ENCODE results near the gene ANK2.

Gene ANK2

DNA sequence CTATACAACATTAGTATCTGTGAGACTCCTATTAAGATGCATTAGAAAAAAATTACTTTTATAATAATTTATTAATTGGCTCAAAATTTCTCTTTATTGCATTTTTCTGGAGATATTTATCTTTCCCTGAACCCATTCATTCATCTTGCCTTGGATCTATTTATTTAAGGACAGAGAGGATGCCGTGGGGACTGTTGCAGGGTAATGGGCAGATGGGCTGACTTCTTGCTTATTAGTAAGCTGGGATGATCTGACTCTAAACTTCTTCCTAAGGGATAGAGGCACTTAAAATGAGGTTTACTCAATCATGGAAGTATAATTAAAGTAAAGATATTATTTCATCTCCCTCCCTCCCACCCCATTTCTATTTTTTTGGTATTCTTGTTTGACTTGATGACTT, 18.2 kb upstream of the ANK2 start:
- DNase-seq (no peak), ATAC-seq (ENCODE audit: insufficient read depth, low read depth) (no peak)
- Histone ChIP-seq H3K9me3 (ENCODE audit: insufficient read depth, low read length, severe bottlenecking) (no peaks in the 10 kb centered on the region), H3K27ac (ENCODE audit: low read length) (no peak overlapping the region), H3K79me2 (ENCODE audit: insufficient read depth, low read length) (no peaks in the 10 kb centered on the region), H2AFZ (ENCODE audit: low read depth, low read length) (no peak overlapping the region), H3K4me1 (ENCODE audit: insufficient read depth, low read length) (no peaks in the 10 kb centered on the region), H3K27me3 (ENCODE audit: insufficient read depth, low read length, poor library complexity) (peaks cover 3% of the 10 kb centered on the region), H4K20me1 (ENCODE audit: insufficient read depth, low read length) (no peaks in the 10 kb centered on the region), H3K4me3 (ENCODE audit: low read depth in 1 of 2, low read length in 2 of 2) (no peak overlapping the region), H3K36me3 (ENCODE audit: insufficient read depth, low read length) (no peaks in the 10 kb centered on the region), H3K9ac (ENCODE audit: low read depth, low read length) (no peak overlapping the region), H3K4me2 (ENCODE audit: insufficient read depth, low read length) (no peak overlapping the region)
- TF ChIP-seq, protein P1, sequence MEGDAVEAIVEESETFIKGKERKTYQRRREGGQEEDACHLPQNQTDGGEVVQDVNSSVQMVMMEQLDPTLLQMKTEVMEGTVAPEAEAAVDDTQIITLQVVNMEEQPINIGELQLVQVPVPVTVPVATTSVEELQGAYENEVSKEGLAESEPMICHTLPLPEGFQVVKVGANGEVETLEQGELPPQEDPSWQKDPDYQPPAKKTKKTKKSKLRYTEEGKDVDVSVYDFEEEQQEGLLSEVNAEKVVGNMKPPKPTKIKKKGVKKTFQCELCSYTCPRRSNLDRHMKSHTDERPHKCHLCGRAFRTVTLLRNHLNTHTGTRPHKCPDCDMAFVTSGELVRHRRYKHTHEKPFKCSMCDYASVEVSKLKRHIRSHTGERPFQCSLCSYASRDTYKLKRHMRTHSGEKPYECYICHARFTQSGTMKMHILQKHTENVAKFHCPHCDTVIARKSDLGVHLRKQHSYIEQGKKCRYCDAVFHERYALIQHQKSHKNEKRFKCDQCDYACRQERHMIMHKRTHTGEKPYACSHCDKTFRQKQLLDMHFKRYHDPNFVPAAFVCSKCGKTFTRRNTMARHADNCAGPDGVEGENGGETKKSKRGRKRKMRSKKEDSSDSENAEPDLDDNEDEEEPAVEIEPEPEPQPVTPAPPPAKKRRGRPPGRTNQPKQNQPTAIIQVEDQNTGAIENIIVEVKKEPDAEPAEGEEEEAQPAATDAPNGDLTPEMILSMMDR (IDR thresholded peaks at IDR 0.05; ENCODE audit: borderline replicate concordance, extremely low read depth, low read length, poor library complexity, severe bottlenecking), result no peak
- TF ChIP-seq EZH2 (IDR thresholded peaks at IDR 0.05; ENCODE audit: borderline replicate concordance, low read depth, low read length, severe bottlenecking), result no peak

DNA sequence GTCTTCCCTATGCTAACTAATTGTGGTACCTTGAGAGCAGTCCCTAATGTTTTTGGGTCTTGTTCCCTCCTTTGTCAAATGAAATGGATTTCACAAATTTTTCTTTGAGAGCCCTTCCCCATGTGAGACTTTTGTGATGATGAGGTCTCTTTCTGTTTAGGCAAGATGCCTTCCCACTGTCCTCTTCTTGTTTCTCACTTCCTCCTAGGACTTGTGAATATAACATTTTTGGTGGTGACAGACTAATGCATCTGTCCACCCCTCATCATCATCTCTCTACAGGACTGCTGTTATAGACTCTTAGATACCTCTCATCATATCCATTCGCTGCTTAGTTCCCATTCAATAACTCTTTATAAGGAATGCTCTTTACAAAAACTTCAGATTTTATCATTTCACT, 8.7 kb upstream of the ANK2 start:
- ATAC-seq (ENCODE audit: insufficient read depth, low read depth), result no peak

DNA sequence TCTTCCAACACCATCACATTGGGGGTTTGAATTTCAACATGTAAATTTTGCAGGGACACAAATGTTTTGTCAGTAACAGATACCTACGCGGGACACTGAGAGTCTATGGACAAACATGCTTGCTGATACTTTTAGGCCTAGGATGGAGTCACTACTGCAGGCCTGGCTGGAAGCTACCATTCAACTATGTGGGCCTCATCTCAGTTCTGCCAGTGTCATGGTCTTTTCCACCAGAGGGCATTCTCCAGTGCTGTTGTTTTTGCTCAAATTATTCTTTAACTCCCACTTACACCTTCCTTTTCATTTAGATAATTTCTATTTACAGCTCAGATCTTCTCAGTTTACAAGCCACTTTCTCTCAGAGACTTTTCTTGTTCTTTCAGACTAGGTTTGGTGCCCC, 7.0 kb upstream of the ANK2 start:
- ATAC-seq (ENCODE audit: insufficient read depth, low read depth) (no peak), DNase-seq (no peak)
- no peak overlapping the region for H3K4me3 ChIP-seq (ENCODE audit: low read depth in 1 of 2, low read length in 2 of 2)
- H2AFZ ChIP-seq (ENCODE audit: low read depth, low read length), result no peak overlapping the region
- H4K20me1 ChIP-seq (ENCODE audit: insufficient read depth, low read length), result no peaks in the 10 kb centered on the region
- no peak for TF ChIP-seq EZH2 (IDR thresholded peaks at IDR 0.05; ENCODE audit: borderline replicate concordance, low read depth, low read length, severe bottlenecking)
- TF ChIP-seq, protein P1 (IDR thresholded peaks at IDR 0.05; ENCODE audit: borderline replicate concordance, extremely low read depth, low read length, poor library complexity, severe bottlenecking), result no peak
- no peaks in the 10 kb centered on the region for H3K9me3 ChIP-seq (ENCODE audit: insufficient read depth, low read length, severe bottlenecking)
- no peak overlapping the region for H3K4me2 ChIP-seq (ENCODE audit: insufficient read depth, low read length)
- no peaks in the 10 kb centered on the region for H3K27me3 ChIP-seq (ENCODE audit: insufficient read depth, low read length, poor library complexity)
- H3K27ac ChIP-seq (ENCODE audit: low read length), result no peak overlapping the region
- no peaks in the 10 kb centered on the region for H3K36me3 ChIP-seq (ENCODE audit: insufficient read depth, low read length)
- no peak overlapping the region for H3K9ac ChIP-seq (ENCODE audit: low read depth, low read length)
- H3K79me2 ChIP-seq (ENCODE audit: insufficient read depth, low read length), result no peaks in the 10 kb centered on the region
- no peaks in the 10 kb centered on the region for H3K4me1 ChIP-seq (ENCODE audit: insufficient read depth, low read length)

More for the DNA sequence above, 8.7 kb upstream of the ANK2 start:
- Histone ChIP-seq H3K36me3 (ENCODE audit: insufficient read depth, low read length) (no peaks in the 10 kb centered on the region), H2AFZ (ENCODE audit: low read depth, low read length) (no peak overlapping the region), H3K9me3 (ENCODE audit: insufficient read depth, low read length, severe bottlenecking) (no peaks in the 10 kb centered on the region), H4K20me1 (ENCODE audit: insufficient read depth, low read length) (no peaks in the 10 kb centered on the region), H3K4me3 (ENCODE audit: low read depth in 1 of 2, low read length in 2 of 2) (no peak overlapping the region), H3K79me2 (ENCODE audit: insufficient read depth, low read length) (no peaks in the 10 kb centered on the region), H3K4me2 (ENCODE audit: insufficient read depth, low read length) (no peak overlapping the region), H3K27ac (ENCODE audit: low read length) (no peak overlapping the region), H3K27me3 (ENCODE audit: insufficient read depth, low read length, poor library complexity) (no peaks in the 10 kb centered on the region), H3K9ac (ENCODE audit: low read depth, low read length) (no peak overlapping the region), H3K4me1 (ENCODE audit: insufficient read depth, low read length) (no peaks in the 10 kb centered on the region)
- TF ChIP-seq, protein P1 (IDR thresholded peaks at IDR 0.05; ENCODE audit: borderline replicate concordance, extremely low read depth, low read length, poor library complexity, severe bottlenecking), result no peak
- no peak for TF ChIP-seq EZH2 (IDR thresholded peaks at IDR 0.05; ENCODE audit: borderline replicate concordance, low read depth, low read length, severe bottlenecking)
- no peak for DNase-seq

DNA sequence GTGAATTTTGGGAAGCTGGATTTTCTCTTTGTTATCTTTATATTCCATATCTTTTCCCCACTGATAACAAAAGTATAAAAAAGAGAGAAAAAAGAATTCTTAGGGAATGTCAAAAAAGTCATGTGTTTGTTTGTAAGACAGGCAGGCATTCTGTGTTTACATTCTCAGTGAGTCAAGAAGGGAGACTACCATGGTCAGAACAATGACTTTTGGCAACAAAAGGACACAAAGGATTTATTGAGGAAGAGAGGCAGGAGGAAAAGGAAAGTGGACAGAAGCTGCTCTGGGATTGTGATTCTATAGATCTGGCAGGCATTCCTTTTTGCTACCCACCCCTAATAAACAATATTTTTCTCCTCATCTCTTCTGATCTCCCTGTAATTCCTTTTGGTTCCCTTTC, 5.9 kb upstream of the ANK2 start:
- TF ChIP-seq, protein P1 (IDR thresholded peaks at IDR 0.05; ENCODE audit: borderline replicate concordance, extremely low read depth, low read length, poor library complexity, severe bottlenecking), result no peak
- TF ChIP-seq EZH2 (IDR thresholded peaks at IDR 0.05; ENCODE audit: borderline replicate concordance, low read depth, low read length, severe bottlenecking), result no peak
- Histone ChIP-seq H3K4me1 (ENCODE audit: insufficient read depth, low read length) (no peaks in the 10 kb centered on the region), H3K27ac (ENCODE audit: low read length) (no peak overlapping the region), H3K36me3 (ENCODE audit: insufficient read depth, low read length) (no peaks in the 10 kb centered on the region), H4K20me1 (ENCODE audit: insufficient read depth, low read length) (no peaks in the 10 kb centered on the region), H2AFZ (ENCODE audit: low read depth, low read length) (no peak overlapping the region), H3K27me3 (ENCODE audit: insufficient read depth, low read length, poor library complexity) (no peaks in the 10 kb centered on the region), H3K9ac (ENCODE audit: low read depth, low read length) (no peak overlapping the region), H3K4me2 (ENCODE audit: insufficient read depth, low read length) (no peak overlapping the region), H3K79me2 (ENCODE audit: insufficient read depth, low read length) (no peaks in the 10 kb centered on the region), H3K4me3 (ENCODE audit: low read depth in 1 of 2, low read length in 2 of 2) (no peak overlapping the region), H3K9me3 (ENCODE audit: insufficient read depth, low read length, severe bottlenecking) (no peaks in the 10 kb centered on the region)
- ATAC-seq (ENCODE audit: insufficient read depth, low read depth) (no peak), DNase-seq (no peak)
